GM21526 (cell line): ENCODE data around the gene NASP.

Source experiments
- ATAC-seq: cut with Tn5 transposase; IDR thresholded peaks from one replicate; pipeline ENCODE4 v1.9.1; 2021; ENCODE audit warnings: moderate library complexity; ENCODE audit not compliant: unreplicated experiment, low FRiP score

Gene NASP

GRCh38 chr1:45619149-45619921, 35.5 kb downstream of the NASP start:
- ATAC-seq, result no peak

GRCh38 chr1:45620588-45621500, 37.0 kb downstream of the NASP start:
- no peak for ATAC-seq

GRCh38 chr1:45621501-45621836, 37.6 kb downstream of the NASP start:
- no peak for ATAC-seq

GRCh38 chr1:45621895-45622523, 38.2 kb downstream of the NASP start:
- no peak for ATAC-seq

GRCh38 chr1:45622524-45623394, 38.9 kb downstream of the NASP start:
- ATAC-seq, result no peak

- ATAC-seq, result no peak
Observed at GRCh38 chr1:45623972-45624371, 40.1 kb downstream of the NASP start, which contains the start of gene CCDC17. Gene CCDC17, minus strand, starts transcription at chr1:45624054. Its CDS starts 145 bp downstream, at chr1:45623909.

GRCh38 chr1:45629035-45629434, 45.2 kb downstream of the NASP start:
- ATAC-seq, result no peak

- no peak for ATAC-seq
Observed at GRCh38 chr1:45630429-45630828, 46.6 kb downstream of the NASP start.

- no peak for ATAC-seq
Observed at GRCh38 chr1:45635211-45635610, 51.4 kb downstream of the NASP start.

- no peak for ATAC-seq
Observed at GRCh38 chr1:45640293-45640692, 56.5 kb downstream of the NASP start.

GRCh38 chr1:45643321-45643720, 59.5 kb downstream of the NASP start:
- no peak for ATAC-seq

- ATAC-seq, result no peak
Observed at GRCh38 chr1:45643978-45644377, 60.1 kb downstream of the NASP start.

GRCh38 chr1:45644661-45645060, 60.8 kb downstream of the NASP start:
- no peak for ATAC-seq

GRCh38 chr1:45647248-45648021, 63.6 kb downstream of the NASP start:
- ATAC-seq, result no peak

GRCh38 chr1:45654540-45655280, 70.9 kb downstream of the NASP start:
- ATAC-seq, result no peak

- ATAC-seq, result no peak
Observed at GRCh38 chr1:45656573-45657226, 72.9 kb downstream of the NASP start.

- ATAC-seq, result no peak
Observed at GRCh38 chr1:45658171-45658570, 74.3 kb downstream of the NASP start.

- ATAC-seq, result no peak
Observed at GRCh38 chr1:45659222-45659621, 75.4 kb downstream of the NASP start.
